Measurements from ENCODE around the gene HS2ST1.

The HS2ST1 gene

DNA sequence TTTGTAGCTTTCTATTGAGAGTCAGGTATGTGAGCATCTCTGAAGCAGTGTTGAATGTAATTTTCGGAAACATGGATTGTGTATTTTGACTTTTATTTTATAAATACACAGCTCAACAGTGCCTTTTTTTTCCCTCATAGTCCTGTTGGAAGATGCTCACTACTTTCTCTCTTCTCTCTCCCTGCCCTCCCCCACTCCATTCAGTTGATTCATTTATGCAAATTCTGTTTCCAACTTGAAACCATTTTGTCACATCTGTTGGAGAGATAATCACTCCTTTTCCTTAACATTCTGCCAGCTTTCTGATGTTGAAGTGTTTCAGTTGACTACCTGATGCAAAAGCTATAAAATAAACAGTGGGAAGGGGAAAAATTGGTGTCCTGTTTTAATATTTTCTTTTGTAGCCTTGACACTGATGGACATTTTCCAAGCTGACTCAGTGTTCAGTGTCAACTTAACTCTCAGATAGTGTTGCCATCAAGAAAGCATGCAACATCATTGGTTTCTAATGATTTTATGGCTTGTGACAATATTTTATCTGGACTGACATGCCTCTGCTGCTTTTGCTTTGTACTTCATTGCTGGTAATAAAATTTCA, 194.5 kb downstream of the HS2ST1 start:
- Histone ChIP-seq H3K27me3 (ENCODE audit: control insufficient read depth, insufficient read depth, low read length) (no peaks in the 10 kb centered on the region), H3K4me1 (no peaks in the 10 kb centered on the region), H2AFZ (no peak overlapping the region), H3K79me2 (no peaks in the 10 kb centered on the region), H3K4me3 (ENCODE audit: low read depth, low read length) (no peak overlapping the region), H3K36me3 (ENCODE audit: control insufficient read depth, insufficient read depth, low read length) (no peaks in the 10 kb centered on the region), H3K9me3 (ENCODE audit: control insufficient read depth, low read length) (no peaks in the 10 kb centered on the region), H3K9ac (no peak overlapping the region), H3K4me2 (ENCODE audit: low read length) (no peak overlapping the region), H3K27ac (no peak overlapping the region)
- TF ChIP-seq, protein P1, sequence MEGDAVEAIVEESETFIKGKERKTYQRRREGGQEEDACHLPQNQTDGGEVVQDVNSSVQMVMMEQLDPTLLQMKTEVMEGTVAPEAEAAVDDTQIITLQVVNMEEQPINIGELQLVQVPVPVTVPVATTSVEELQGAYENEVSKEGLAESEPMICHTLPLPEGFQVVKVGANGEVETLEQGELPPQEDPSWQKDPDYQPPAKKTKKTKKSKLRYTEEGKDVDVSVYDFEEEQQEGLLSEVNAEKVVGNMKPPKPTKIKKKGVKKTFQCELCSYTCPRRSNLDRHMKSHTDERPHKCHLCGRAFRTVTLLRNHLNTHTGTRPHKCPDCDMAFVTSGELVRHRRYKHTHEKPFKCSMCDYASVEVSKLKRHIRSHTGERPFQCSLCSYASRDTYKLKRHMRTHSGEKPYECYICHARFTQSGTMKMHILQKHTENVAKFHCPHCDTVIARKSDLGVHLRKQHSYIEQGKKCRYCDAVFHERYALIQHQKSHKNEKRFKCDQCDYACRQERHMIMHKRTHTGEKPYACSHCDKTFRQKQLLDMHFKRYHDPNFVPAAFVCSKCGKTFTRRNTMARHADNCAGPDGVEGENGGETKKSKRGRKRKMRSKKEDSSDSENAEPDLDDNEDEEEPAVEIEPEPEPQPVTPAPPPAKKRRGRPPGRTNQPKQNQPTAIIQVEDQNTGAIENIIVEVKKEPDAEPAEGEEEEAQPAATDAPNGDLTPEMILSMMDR (IDR thresholded peaks at IDR 0.05): no peak

DNA sequence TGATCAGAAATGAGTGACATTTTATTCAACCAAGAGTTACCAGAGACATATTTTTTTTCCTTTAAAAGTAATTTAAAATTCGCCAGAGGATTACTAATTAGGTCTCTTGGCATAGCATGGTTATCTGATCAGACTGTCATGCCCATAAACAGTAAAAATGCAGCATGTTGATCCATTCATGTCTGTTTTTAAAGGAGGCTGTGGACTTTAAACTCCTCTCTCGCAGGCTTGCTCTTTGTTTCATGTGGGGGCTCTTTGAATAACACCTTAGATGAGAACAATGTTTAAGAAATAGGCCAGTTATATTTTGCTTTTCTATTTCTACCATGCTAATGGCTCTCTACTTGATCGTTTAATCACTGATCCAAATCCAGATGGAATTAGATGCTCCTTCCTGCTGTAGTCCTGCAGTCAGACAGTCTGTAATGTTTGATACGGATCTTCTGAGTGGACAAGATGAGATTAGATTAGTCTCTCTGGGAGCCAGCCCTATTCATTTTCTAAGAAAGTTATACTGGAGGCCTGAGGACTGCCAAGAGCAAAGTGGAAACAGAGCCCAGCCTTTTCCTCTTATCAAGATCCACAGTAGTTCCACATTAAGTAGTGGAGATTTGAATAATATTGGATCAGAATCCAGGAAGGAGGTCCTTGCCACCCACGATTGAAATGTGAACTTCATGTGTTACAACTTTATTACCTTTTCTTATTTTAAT, 197.4 kb downstream of the HS2ST1 start:
- Histone ChIP-seq H3K27me3 (ENCODE audit: control insufficient read depth, insufficient read depth, low read length) (no peaks in the 10 kb centered on the region), H3K9ac (no peak overlapping the region), H3K36me3 (ENCODE audit: control insufficient read depth, insufficient read depth, low read length) (no peaks in the 10 kb centered on the region), H3K9me3 (ENCODE audit: control insufficient read depth, low read length) (no peaks in the 10 kb centered on the region), H3K4me2 (ENCODE audit: low read length) (no peak overlapping the region), H2AFZ (no peak overlapping the region), H3K27ac (no peak overlapping the region), H3K79me2 (no peaks in the 10 kb centered on the region), H3K4me1 (no peaks in the 10 kb centered on the region), H3K4me3 (ENCODE audit: low read depth, low read length) (no peak overlapping the region)
- TF ChIP-seq, protein P1 (IDR thresholded peaks at IDR 0.05): no peak

DNA sequence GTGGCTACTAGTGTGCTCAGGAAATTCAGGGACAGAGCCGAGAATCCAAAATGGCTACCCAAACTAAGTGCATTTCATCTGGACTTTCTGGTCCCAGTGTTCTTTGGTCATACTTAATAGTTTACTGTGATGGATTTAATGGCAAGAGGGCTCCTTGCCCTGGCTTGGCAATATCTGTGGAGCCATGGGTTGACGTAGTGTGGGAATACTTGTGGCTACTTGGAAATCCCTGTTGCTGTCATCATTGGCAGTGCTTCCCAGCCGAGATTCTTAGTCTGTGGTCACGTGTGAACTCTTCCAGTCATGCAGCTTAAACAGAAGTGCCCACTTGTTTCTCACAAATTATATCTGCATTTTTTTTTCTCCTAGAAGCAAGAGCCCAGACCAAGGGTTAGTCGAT, 198.9 kb downstream of the HS2ST1 start:
- no peaks in the 10 kb centered on the region for H3K27me3 ChIP-seq (ENCODE audit: control insufficient read depth, insufficient read depth, low read length)
- no peaks in the 10 kb centered on the region for H3K9me3 ChIP-seq (ENCODE audit: control insufficient read depth, low read length)
- no peak overlapping the region for H3K4me3 ChIP-seq (ENCODE audit: low read depth, low read length)
- no peaks in the 10 kb centered on the region for H3K79me2 ChIP-seq
- no peak overlapping the region for H3K9ac ChIP-seq
- no peak overlapping the region for H3K4me2 ChIP-seq (ENCODE audit: low read length)
- no peak overlapping the region for H2AFZ ChIP-seq
- no peaks in the 10 kb centered on the region for H3K4me1 ChIP-seq
- H3K27ac ChIP-seq: no peak overlapping the region
- H3K36me3 ChIP-seq (ENCODE audit: control insufficient read depth, insufficient read depth, low read length): no peaks in the 10 kb centered on the region
- TF ChIP-seq, protein P1 (IDR thresholded peaks at IDR 0.05): no peak

DNA sequence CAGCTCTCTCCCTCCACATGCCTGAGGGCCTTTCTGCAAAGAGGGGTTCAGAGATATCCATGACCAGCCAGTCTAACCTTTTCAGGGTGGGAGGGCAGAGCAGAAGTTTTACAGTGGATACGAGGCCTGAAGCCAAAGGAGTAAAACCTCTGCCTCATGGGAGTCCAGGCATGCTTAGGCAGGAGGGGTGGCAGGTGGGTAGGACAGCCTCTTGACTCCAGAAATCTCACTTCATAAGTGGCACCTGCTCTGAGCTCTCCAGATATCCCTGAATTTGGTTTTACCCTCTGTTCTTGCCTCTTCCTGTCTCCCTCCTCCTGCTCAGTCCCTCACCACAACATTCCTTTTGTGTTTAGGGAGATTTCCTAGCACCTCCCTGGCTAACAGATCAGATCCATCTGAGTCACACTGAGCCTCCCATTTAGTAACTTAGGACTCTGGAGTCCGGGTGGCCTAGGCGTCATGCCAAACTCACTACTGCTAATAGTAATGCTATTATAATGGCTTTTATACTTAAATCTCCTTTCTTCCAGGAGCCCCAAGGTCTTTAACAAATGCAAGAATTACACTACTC, 201.0 kb downstream of the HS2ST1 start:
- no peaks in the 10 kb centered on the region for H3K9me3 ChIP-seq (ENCODE audit: control insufficient read depth, low read length)
- no peaks in the 10 kb centered on the region for H3K79me2 ChIP-seq
- no peak overlapping the region for H3K4me2 ChIP-seq (ENCODE audit: low read length)
- H2AFZ ChIP-seq: no peak overlapping the region
- no peaks in the 10 kb centered on the region for H3K4me1 ChIP-seq
- TF ChIP-seq, protein P1 (IDR thresholded peaks at IDR 0.05): no peak
- H3K9ac ChIP-seq: no peak overlapping the region
- no peaks in the 10 kb centered on the region for H3K36me3 ChIP-seq (ENCODE audit: control insufficient read depth, insufficient read depth, low read length)
- H3K4me3 ChIP-seq (ENCODE audit: low read depth, low read length): no peak overlapping the region
- no peak overlapping the region for H3K27ac ChIP-seq
- no peaks in the 10 kb centered on the region for H3K27me3 ChIP-seq (ENCODE audit: control insufficient read depth, insufficient read depth, low read length)
